GM12878 (cell line): ENCODE results near the gene KCNJ12.
"Not testable (repeated sequence)": the region's sequence is repeated elsewhere in the genome, so short reads cannot be mapped to it uniquely, and the experiment has no call there.

Experiments
- CTCF ChIP-seq, 3 experiments: IDR thresholded peaks in 2 of 3; conservative IDR thresholded peaks in 1 of 3; 2 replicates each; pipeline ENCODE4 v1.5.1; 2011; ENCODE audit warnings: low read depth in 3 of 3, low read length in 3 of 3, mild to moderate bottlenecking in 3 of 3, control low read depth in 2 of 3, moderate library complexity in 2 of 3, inconsistent platforms in 1 of 3, mixed read lengths in 1 of 3; ENCODE audit not compliant: control insufficient read depth in 2 of 3, insufficient read depth in 1 of 3; ENCODE audit errors: extremely low read depth in 1 of 3
- ELK1 ChIP-seq: IDR thresholded peaks from 2 replicates; pipeline ENCODE4 v1.6.1; 2012; ENCODE audit warnings: low read depth, low read length, improper control_type of control experiment
- NR2C2 ChIP-seq: IDR thresholded peaks from 2 replicates; pipeline ENCODE4 v1.6.1; 2011; ENCODE audit warnings: borderline replicate concordance, low read depth; ENCODE audit not compliant: control insufficient read depth, insufficient read length
- POLR2A ChIP-seq: IDR thresholded peaks from 2 replicates; pipeline ENCODE4 v1.6.1; 2011; ENCODE audit warnings: low read depth, mild to moderate bottlenecking, low read length
- POLR2AphosphoS5 ChIP-seq: IDR thresholded peaks from 2 replicates; pipeline ENCODE4 v1.6.1; 2011; ENCODE audit warnings: mild to moderate bottlenecking, low read length, inconsistent platforms
- SP1 ChIP-seq: IDR thresholded peaks from one replicate; pipeline ENCODE4 v1.6.1; 2011; ENCODE audit warnings: low read depth, low read length
- SUZ12 ChIP-seq: fragments of 200-600 bp; sonication (generic); IDR thresholded peaks from one replicate; pipeline ENCODE4 v1.6.1; 2018; ENCODE audit warnings: antibody characterized with exemption, mild to moderate bottlenecking; ENCODE audit not compliant: unreplicated experiment
- TAF1 ChIP-seq: IDR thresholded peaks from 2 replicates; pipeline ENCODE4 v1.6.1; 2011; ENCODE audit warnings: mild to moderate bottlenecking, low read depth, low read length, borderline replicate concordance
- ZNF207 ChIP-seq: fragments of 450-650 bp; IDR thresholded peaks from 2 replicates; pipeline ENCODE4 v1.6.1; 2014; ENCODE audit warnings: antibody characterized with exemption, mild to moderate bottlenecking, borderline replicate concordance

GRCh38 chr17:21414616-21415015 is 38.5 kb downstream of the KCNJ12 start:
- not testable (repeated sequence) for TF ChIP-seq POLR2AphosphoS5; TAF1; POLR2A; ELK1; NR2C2; ZNF207; SP1; CTCF (IDR thresholded peaks at IDR 0.05 in 2 of 3, conservative IDR thresholded peaks at IDR 0.05 in 1 of 3; ENCODE audit: control insufficient read depth in 2 of 3, extremely low read depth in 1 of 3, insufficient read depth in 1 of 3, low read depth in 3 of 3, low read length in 3 of 3); SUZ12
